ENCODE results near the gene RPL19. TPM values are rescaled to one million over a fixed set of nuclear protein-coding genes. Genes with fewer than 3 reads are reported as not detected.
"Not testable (repeated sequence)": the region's sequence is repeated elsewhere in the genome, so short reads cannot be mapped to it uniquely, and the experiment has no call there.

RPL19 gene
- total RNA-seq, 1 donor from 2014 or later = 1,422 TPM

DNA sequence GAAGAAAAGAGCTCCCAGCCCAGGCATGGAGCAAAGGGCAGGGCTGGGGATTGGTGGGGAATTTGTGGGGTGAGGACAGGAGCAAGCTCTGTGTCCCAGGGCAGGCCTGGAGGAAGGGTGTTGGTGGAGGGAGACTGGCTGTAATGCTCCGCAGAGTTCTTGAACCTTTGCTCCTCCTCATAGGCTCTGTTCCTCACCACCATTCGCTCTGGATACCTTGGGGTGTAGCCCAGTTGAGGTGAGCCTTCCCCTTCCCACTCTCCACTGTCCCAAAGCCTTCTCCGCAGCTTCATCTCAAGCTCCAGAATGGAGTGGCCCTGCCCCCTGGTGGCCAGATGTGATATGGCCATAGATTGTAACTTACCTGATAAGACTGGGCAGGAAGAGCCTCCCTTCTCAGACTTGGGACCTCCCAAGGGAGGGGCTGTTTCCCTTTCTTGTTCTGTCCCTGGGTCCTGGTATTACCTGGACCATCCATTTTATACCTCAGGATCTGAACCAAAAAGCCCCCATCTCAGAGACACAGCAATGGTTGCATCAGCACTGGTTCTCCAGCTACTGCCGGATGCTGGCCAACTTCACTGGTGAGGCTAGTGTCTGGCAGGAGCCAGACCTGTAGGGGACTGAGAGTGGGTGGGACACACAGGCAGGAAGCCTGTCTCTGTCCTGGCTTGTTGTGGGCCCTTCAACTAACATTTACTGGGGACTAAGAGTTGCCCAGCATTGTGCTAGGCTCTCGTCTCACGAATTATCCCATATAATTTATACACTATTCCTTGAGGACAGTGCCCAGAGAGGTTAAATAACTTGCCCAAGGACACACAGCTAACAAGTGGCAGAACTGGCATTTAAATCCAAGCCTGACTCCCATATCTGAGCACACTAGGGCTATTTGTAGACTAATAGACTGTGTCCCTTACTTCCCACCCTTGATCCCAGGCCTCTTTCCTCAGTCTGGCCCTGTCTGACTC, 44.8 kb downstream of the RPL19 start:
- Mint-ChIP-seq H3K27me3 (ENCODE audit: low read depth) (peaks cover 3% of the 10 kb centered on the region), H3K27ac (no peak overlapping the region), H3K9me3 (no peaks in the 10 kb centered on the region), H3K4me3 (no peak overlapping the region), H3K36me3 (no peaks in the 10 kb centered on the region), H3K4me1 (peaks cover 2% of the 10 kb centered on the region)
- TF ChIP-seq, protein P1, sequence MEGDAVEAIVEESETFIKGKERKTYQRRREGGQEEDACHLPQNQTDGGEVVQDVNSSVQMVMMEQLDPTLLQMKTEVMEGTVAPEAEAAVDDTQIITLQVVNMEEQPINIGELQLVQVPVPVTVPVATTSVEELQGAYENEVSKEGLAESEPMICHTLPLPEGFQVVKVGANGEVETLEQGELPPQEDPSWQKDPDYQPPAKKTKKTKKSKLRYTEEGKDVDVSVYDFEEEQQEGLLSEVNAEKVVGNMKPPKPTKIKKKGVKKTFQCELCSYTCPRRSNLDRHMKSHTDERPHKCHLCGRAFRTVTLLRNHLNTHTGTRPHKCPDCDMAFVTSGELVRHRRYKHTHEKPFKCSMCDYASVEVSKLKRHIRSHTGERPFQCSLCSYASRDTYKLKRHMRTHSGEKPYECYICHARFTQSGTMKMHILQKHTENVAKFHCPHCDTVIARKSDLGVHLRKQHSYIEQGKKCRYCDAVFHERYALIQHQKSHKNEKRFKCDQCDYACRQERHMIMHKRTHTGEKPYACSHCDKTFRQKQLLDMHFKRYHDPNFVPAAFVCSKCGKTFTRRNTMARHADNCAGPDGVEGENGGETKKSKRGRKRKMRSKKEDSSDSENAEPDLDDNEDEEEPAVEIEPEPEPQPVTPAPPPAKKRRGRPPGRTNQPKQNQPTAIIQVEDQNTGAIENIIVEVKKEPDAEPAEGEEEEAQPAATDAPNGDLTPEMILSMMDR (IDR thresholded peaks at IDR 0.05; ENCODE audit: unreplicated experiment) = peak; percentile 99
- peak; percentile 71 to 95 for DNase-seq (ENCODE audit: low spot score in 2 of 2, unreplicated experiment in 2 of 2)

- Mint-ChIP-seq H3K27me3 (ENCODE audit: low read depth) (peaks cover 2% of the 10 kb centered on the region), H3K27ac (no peak overlapping the region), H3K36me3 (peaks cover 2% of the 10 kb centered on the region), H3K9me3 (no peaks in the 10 kb centered on the region), H3K4me1 (peaks cover 2% of the 10 kb centered on the region), H3K4me3 (no peak overlapping the region)
- DNase-seq (ENCODE audit: low spot score in 2 of 2, unreplicated experiment in 2 of 2) = no peak
- TF ChIP-seq, protein P1 (IDR thresholded peaks at IDR 0.05; ENCODE audit: unreplicated experiment) = no peak
These were observed 46.2 kb downstream of the RPL19 start for GRCh38 chr17:39246274-39246673.

- H3K36me3 Mint-ChIP-seq = peaks cover 14% of the 10 kb centered on the region
- H3K27me3 Mint-ChIP-seq (ENCODE audit: low read depth); H3K9me3 Mint-ChIP-seq; H3K4me3 Mint-ChIP-seq; H3K4me1 Mint-ChIP-seq; DNase-seq (ENCODE audit: low spot score in 2 of 2, unreplicated experiment in 2 of 2); H3K27ac Mint-ChIP-seq: not testable (repeated sequence)
These were observed 50.0 kb downstream of the RPL19 start for GRCh38 chr17:39250076-39250475.

DNA sequence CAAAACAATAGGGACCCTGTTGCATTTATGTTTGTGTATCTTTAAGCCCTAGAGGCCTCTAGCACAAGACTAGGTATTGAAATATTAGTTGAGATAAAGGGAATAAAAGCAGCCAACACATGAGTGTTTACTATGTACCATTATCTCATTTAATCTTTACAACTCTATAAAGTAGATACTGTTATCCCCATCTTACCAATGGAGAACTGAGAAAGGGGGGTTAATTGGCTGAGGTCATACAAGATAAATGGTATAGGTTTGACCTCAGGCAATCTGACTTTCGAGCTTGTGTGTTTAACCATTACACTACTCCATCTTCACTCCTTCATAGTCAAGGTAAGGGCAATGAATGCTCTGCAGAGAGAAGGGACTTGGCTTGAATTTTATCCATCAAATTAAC, 51.9 kb downstream of the RPL19 start:
- DNase-seq (ENCODE audit: low spot score in 2 of 2, unreplicated experiment in 2 of 2) = no peak
- H3K36me3 Mint-ChIP-seq = peaks cover 22% of the 10 kb centered on the region
- no peaks in the 10 kb centered on the region for H3K4me1 Mint-ChIP-seq
- H3K27ac Mint-ChIP-seq = no peak overlapping the region
- H3K27me3 Mint-ChIP-seq (ENCODE audit: low read depth) = no peaks in the 10 kb centered on the region
- no peak overlapping the region for H3K4me3 Mint-ChIP-seq
- no peaks in the 10 kb centered on the region for H3K9me3 Mint-ChIP-seq
- TF ChIP-seq, protein P1 (IDR thresholded peaks at IDR 0.05; ENCODE audit: unreplicated experiment) = no peak

DNA sequence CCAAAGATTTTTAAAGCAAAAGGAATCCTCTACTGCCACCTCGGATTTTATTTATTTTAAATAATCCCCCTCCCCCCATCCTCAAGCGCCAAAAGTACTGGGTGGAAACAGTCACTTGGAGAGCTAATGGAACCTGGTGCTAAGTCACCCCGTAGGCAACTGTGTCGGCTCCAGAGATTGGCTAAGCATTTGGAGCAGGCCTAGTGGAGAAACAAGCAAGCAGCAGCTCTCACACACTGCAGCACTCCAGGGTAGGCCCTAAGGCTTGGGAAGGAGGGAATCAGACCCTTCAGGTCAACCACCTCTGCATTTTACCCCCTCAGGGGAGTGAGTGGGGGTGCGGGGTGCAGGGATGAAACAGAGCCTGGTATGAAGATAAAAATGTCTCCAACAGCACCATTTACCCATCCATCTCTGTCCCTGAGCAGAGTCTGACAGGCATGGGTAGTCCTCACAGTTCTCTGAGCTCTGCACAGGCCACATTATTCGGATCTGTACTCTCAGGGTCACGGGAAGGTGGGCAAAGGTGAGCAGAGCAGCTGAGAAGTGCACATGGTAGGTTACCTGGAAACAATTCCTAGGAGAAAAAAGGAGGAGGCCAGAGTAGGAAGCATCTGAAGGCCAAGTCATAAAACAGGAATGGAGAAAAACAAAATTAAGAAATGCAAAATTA, 52.8 kb downstream of the RPL19 start:
- peaks cover 23% of the 10 kb centered on the region for H3K36me3 Mint-ChIP-seq
- H3K27me3 Mint-ChIP-seq (ENCODE audit: low read depth) = no peaks in the 10 kb centered on the region
- no peak for DNase-seq (ENCODE audit: low spot score in 2 of 2, unreplicated experiment in 2 of 2)
- no peak overlapping the region for H3K4me3 Mint-ChIP-seq
- TF ChIP-seq, protein P1 (IDR thresholded peaks at IDR 0.05; ENCODE audit: unreplicated experiment) = no peak
- H3K27ac Mint-ChIP-seq = no peak overlapping the region
- no peaks in the 10 kb centered on the region for H3K9me3 Mint-ChIP-seq
- no peaks in the 10 kb centered on the region for H3K4me1 Mint-ChIP-seq

Other genes with a start within 250 kb of the RPL19 start
- not detected in 3 replicates for gene FBXO47, start 232.9 kb upstream of the RPL19 start, total RNA-seq
- 15.4 to 18.6 TPM (median 17.0 TPM) in 3 replicates for gene PLXDC1, start 48.6 kb upstream of the RPL19 start, total RNA-seq
- 0.40 TPM in 1 of 3 replicates, not detected in the others for gene ARL5C, start 34.1 kb upstream of the RPL19 start, total RNA-seq
- gene CACNB1, start 2.6 kb upstream of the RPL19 start, total RNA-seq = 19.2 to 21.6 TPM (median 19.3 TPM) in 3 replicates
- gene STAC2, start 25.7 kb downstream of the RPL19 start, total RNA-seq = 0.63 to 0.86 TPM (median 0.77 TPM) in 3 replicates
- 28.6 to 29.1 TPM (median 29.0 TPM) in 3 replicates for gene FBXL20, start 201.3 kb downstream of the RPL19 start, total RNA-seq

Data from mesothelial cell of epicardium (in vitro differentiated cells).